ENCODE results near the gene MTHFR. TPM values are rescaled to one million over a fixed set of nuclear protein-coding genes. Genes with fewer than 3 reads are reported as not detected.

Gene MTHFR
- total RNA-seq, 2 donors from 2014 or later: 26.4 to 30.1 TPM

GRCh38 chr1:11777658-11778322 is 28.0 kb downstream of the MTHFR start:
- Histone ChIP-seq H3K9me3 (no peaks in the 10 kb centered on the region), H3K36me3 (replicated peaks in 1 of 2; ENCODE audit: insufficient read depth in 1 of 2, low read depth in 2 of 2) (no peaks in the 10 kb centered on the region), H3K4me3 (no peak overlapping the region), H3K4me1 (no peaks in the 10 kb centered on the region), H3K27me3 (no peaks in the 10 kb centered on the region), H3K27ac (no peak overlapping the region)
- no peak for DNase-seq
- WGBS, 2 donors: 67 to 100% methylated on average over 1 to 8 of the region's 8 CpGs
- no peak for TF ChIP-seq CTCF (IDR thresholded peaks at IDR 0.05)
- TF ChIP-seq POLR2A (IDR thresholded peaks at IDR 0.05): no peak
- intact Hi-C loops (cut with DNase I): no loop called here
- no peak for ATAC-seq

GRCh38 chr1:11774753-11775152 is 31.0 kb downstream of the MTHFR start:
- ATAC-seq: no peak
- no peak for TF ChIP-seq CTCF (IDR thresholded peaks at IDR 0.05)
- no peak for TF ChIP-seq POLR2A (IDR thresholded peaks at IDR 0.05)
- Histone ChIP-seq H3K36me3 (replicated peaks in 1 of 2; ENCODE audit: insufficient read depth in 1 of 2, low read depth in 2 of 2) (no peaks in the 10 kb centered on the region), H3K4me1 (no peaks in the 10 kb centered on the region), H3K27ac (no peak overlapping the region), H3K9me3 (no peaks in the 10 kb centered on the region), H3K4me3 (no peak overlapping the region), H3K27me3 (no peaks in the 10 kb centered on the region)
- intact Hi-C loops (cut with DNase I): no loop called here
- no peak for DNase-seq
- WGBS, 2 donors: 85 to 91% methylated on average over 6 to 9 of the region's 9 CpGs

- intact Hi-C loops (cut with DNase I): no loop called here
- Histone ChIP-seq H3K9me3 (no peaks in the 10 kb centered on the region), H3K36me3 (replicated peaks in 1 of 2; ENCODE audit: insufficient read depth in 1 of 2, low read depth in 2 of 2) (no peaks in the 10 kb centered on the region), H3K27ac (no peak overlapping the region), H3K4me1 (peaks cover 6% of the 10 kb centered on the region), H3K4me3 (no peak overlapping the region), H3K27me3 (no peaks in the 10 kb centered on the region)
- ATAC-seq (no peak), DNase-seq (no peak)
- TF ChIP-seq POLR2A (IDR thresholded peaks at IDR 0.05) (no peak), CTCF (IDR thresholded peaks at IDR 0.05) (no peak)
- 63 to 70% methylated on average over 4 to 5 of the region's 5 CpGs for WGBS, 2 donors
These were observed 33.3 kb downstream of the MTHFR start for GRCh38 chr1:11772458-11772857.

GRCh38 chr1:11771481-11772043 is 34.2 kb downstream of the MTHFR start:
- H3K36me3 ChIP-seq (replicated peaks in 1 of 2; ENCODE audit: insufficient read depth in 1 of 2, low read depth in 2 of 2): no peaks in the 10 kb centered on the region
- H3K27me3 ChIP-seq: no peaks in the 10 kb centered on the region
- H3K4me1 ChIP-seq: peaks cover 6% of the 10 kb centered on the region
- no peak for TF ChIP-seq POLR2A (IDR thresholded peaks at IDR 0.05)
- no peak for TF ChIP-seq CTCF (IDR thresholded peaks at IDR 0.05)
- ATAC-seq (no peak), DNase-seq (no peak)
- WGBS, 2 donors: 66 to 68% methylated on average over 9 to 11 of the region's 11 CpGs
- H3K9me3 ChIP-seq: no peaks in the 10 kb centered on the region
- no peak overlapping the region for H3K27ac ChIP-seq
- intact Hi-C loops (cut with DNase I): no loop called here
- no peak overlapping the region for H3K4me3 ChIP-seq

GRCh38 chr1:11770011-11770410 is 35.8 kb downstream of the MTHFR start:
- Histone ChIP-seq H3K4me1 (peaks cover 6% of the 10 kb centered on the region), H3K36me3 (replicated peaks in 1 of 2; ENCODE audit: insufficient read depth in 1 of 2, low read depth in 2 of 2) (no peaks in the 10 kb centered on the region), H3K27me3 (no peaks in the 10 kb centered on the region), H3K9me3 (no peaks in the 10 kb centered on the region), H3K27ac (no peak overlapping the region), H3K4me3 (no peak overlapping the region)
- ATAC-seq: no peak
- intact Hi-C loops (cut with DNase I): no loop called here
- DNase-seq: no peak
- TF ChIP-seq POLR2A (IDR thresholded peaks at IDR 0.05) (no peak), CTCF (IDR thresholded peaks at IDR 0.05) (no peak)
